Measurements from ENCODE around the gene CLTC. TPM values are rescaled to one million over a fixed set of nuclear protein-coding genes. Genes with fewer than 3 reads are reported as not detected.

Gene CLTC
- total RNA-seq, 1 donor from 2014 or later = 210 TPM

DNA sequence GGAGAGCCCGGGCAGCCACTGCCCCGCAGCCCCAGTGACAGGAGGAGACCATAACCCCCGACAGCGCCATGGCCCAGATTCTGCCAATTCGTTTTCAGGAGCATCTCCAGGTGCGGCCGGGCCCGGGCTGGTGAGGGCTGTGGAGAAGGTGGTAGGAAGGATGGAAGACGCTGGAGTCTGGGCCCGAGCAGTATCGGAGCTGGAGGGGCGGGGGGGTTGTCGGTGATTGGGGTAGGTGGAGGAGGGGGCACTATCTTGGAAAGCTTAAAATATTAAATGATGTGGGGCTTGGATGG, 317 bp downstream of the CLTC start:
- Histone ChIP-seq H3K27me3 (no peaks in the 10 kb centered on the region), H3K4me3 (peak overlapping the region; percentile 86), H3K27ac (peak overlapping the region; percentile 96), H3K36me3 (no peaks in the 10 kb centered on the region), H3K4me1 (peaks cover 46% of the 10 kb centered on the region), H3K9me3 (no peaks in the 10 kb centered on the region)
- DNase-seq = no peak
- ATAC-seq = no peak
- intact Hi-C loops (cut with DNase I) = no loop called here
- TF ChIP-seq, protein P1, sequence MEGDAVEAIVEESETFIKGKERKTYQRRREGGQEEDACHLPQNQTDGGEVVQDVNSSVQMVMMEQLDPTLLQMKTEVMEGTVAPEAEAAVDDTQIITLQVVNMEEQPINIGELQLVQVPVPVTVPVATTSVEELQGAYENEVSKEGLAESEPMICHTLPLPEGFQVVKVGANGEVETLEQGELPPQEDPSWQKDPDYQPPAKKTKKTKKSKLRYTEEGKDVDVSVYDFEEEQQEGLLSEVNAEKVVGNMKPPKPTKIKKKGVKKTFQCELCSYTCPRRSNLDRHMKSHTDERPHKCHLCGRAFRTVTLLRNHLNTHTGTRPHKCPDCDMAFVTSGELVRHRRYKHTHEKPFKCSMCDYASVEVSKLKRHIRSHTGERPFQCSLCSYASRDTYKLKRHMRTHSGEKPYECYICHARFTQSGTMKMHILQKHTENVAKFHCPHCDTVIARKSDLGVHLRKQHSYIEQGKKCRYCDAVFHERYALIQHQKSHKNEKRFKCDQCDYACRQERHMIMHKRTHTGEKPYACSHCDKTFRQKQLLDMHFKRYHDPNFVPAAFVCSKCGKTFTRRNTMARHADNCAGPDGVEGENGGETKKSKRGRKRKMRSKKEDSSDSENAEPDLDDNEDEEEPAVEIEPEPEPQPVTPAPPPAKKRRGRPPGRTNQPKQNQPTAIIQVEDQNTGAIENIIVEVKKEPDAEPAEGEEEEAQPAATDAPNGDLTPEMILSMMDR (IDR thresholded peaks at IDR 0.05) = no peak

- Histone ChIP-seq H3K9me3 (no peaks in the 10 kb centered on the region), H3K36me3 (no peaks in the 10 kb centered on the region), H3K4me1 (peaks cover 51% of the 10 kb centered on the region), H3K4me3 (peak overlapping the region; percentile 86), H3K27ac (peak overlapping the region; percentile 96), H3K27me3 (no peaks in the 10 kb centered on the region)
- TF ChIP-seq, protein P1 (IDR thresholded peaks at IDR 0.05) = no peak
- ATAC-seq (peak; percentile 18), DNase-seq (peak; percentile 68)
- intact Hi-C loops (cut with DNase I) = no loop called here
Observed at GRCh38 chr17:59620518-59621259, 994 bp downstream of the CLTC start.

- Histone ChIP-seq H3K27ac (no peak overlapping the region), H3K27me3 (no peaks in the 10 kb centered on the region), H3K9me3 (no peaks in the 10 kb centered on the region), H3K4me1 (peaks cover 58% of the 10 kb centered on the region), H3K36me3 (no peaks in the 10 kb centered on the region), H3K4me3 (peak overlapping the region; percentile 86)
- ATAC-seq (no peak), DNase-seq (no peak)
- intact Hi-C loops (cut with DNase I) = no loop called here
- TF ChIP-seq, protein P1 (IDR thresholded peaks at IDR 0.05) = no peak
Observed at GRCh38 chr17:59621771-59622170, 2.1 kb downstream of the CLTC start.

GRCh38 chr17:59623151-59623550, 3.5 kb downstream of the CLTC start:
- Histone ChIP-seq H3K9me3 (no peaks in the 10 kb centered on the region), H3K4me3 (no peak overlapping the region), H3K27me3 (no peaks in the 10 kb centered on the region), H3K36me3 (no peaks in the 10 kb centered on the region), H3K27ac (no peak overlapping the region), H3K4me1 (peaks cover 67% of the 10 kb centered on the region)
- TF ChIP-seq, protein P1 (IDR thresholded peaks at IDR 0.05) = no peak
- ATAC-seq = no peak
- no peak for DNase-seq
- intact Hi-C loops (cut with DNase I) = no loop called here

DNA sequence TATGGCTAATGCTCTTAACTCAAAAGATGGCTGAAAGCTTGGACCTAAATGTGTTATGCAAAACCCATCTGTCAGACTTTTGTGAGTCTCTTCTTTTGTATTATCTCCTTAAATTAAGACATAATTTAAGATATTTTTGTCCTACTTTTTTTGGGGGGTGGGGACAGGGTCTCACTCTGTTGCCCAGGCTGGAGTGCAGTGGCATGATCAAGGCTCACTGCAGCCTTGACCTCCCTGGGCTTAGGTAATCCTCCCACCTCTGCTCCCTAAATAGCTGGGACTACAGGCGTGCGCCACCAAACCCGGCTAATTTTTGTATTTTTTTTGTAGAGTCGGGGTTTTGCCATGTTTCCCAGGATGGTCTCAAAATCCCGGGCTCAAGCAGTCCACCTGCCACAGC, 7.1 kb downstream of the CLTC start:
- TF ChIP-seq, protein P1 (IDR thresholded peaks at IDR 0.05) = no peak
- Histone ChIP-seq H3K4me3 (no peak overlapping the region), H3K36me3 (no peaks in the 10 kb centered on the region), H3K27ac (no peak overlapping the region), H3K9me3 (no peaks in the 10 kb centered on the region), H3K4me1 (peaks cover 70% of the 10 kb centered on the region), H3K27me3 (no peaks in the 10 kb centered on the region)
- intact Hi-C loops (cut with DNase I) = no loop called here
- ATAC-seq = no peak
- no peak for DNase-seq

GRCh38 chr17:59627274-59627673, 7.6 kb downstream of the CLTC start:
- no peak overlapping the region for H3K27ac ChIP-seq
- no peaks in the 10 kb centered on the region for H3K27me3 ChIP-seq
- no peaks in the 10 kb centered on the region for H3K36me3 ChIP-seq
- DNase-seq (no peak), ATAC-seq (no peak)
- intact Hi-C loops (cut with DNase I) = no loop called here
- TF ChIP-seq, protein P1 (IDR thresholded peaks at IDR 0.05) = no peak
- peaks cover 66% of the 10 kb centered on the region for H3K4me1 ChIP-seq
- no peaks in the 10 kb centered on the region for H3K9me3 ChIP-seq
- H3K4me3 ChIP-seq = no peak overlapping the region

Data from upper lobe of right lung (tissue), 1 donor.